ENCODE data around the gene SFT2D2.

Gene SFT2D2

GRCh38 chr1:168265596-168265995, 39.8 kb downstream of the SFT2D2 start:
- no peak for DNase-seq (ENCODE audit: low read depth)

- no peak for DNase-seq (ENCODE audit: low read depth)
Measured at GRCh38 chr1:168266644-168267186, 40.9 kb downstream of the SFT2D2 start.

GRCh38 chr1:168271636-168272035, 45.8 kb downstream of the SFT2D2 start:
- no peak for DNase-seq (ENCODE audit: low read depth)

GRCh38 chr1:168273575-168273974, 47.8 kb downstream of the SFT2D2 start:
- DNase-seq (ENCODE audit: low read depth), result peak; percentile 19

GRCh38 chr1:168279253-168279652, 53.4 kb downstream of the SFT2D2 start:
- no peak for DNase-seq (ENCODE audit: low read depth)

GRCh38 chr1:168280296-168280927, 54.6 kb downstream of the SFT2D2 start, which contains the start of gene TBX19:
Gene TBX19, plus strand, starts transcription at chr1:168280877. Its CDS starts 214 bp downstream, at chr1:168281091.
- no peak for DNase-seq (ENCODE audit: low read depth)

GRCh38 chr1:168281603-168282325, 56.0 kb downstream of the SFT2D2 start:
- no peak for DNase-seq (ENCODE audit: low read depth)

- DNase-seq (ENCODE audit: low read depth), result no peak
Measured at GRCh38 chr1:168285521-168285790, 59.7 kb downstream of the SFT2D2 start.

GRCh38 chr1:168285971-168286927, 60.4 kb downstream of the SFT2D2 start:
- DNase-seq (ENCODE audit: low read depth), result no peak

GRCh38 chr1:168287237-168287664, 61.4 kb downstream of the SFT2D2 start:
- DNase-seq (ENCODE audit: low read depth), result peak; percentile 44

GRCh38 chr1:168288311-168289052, 62.7 kb downstream of the SFT2D2 start:
- DNase-seq (ENCODE audit: low read depth), result peak; percentile 38

- no peak for DNase-seq (ENCODE audit: low read depth)
Measured at GRCh38 chr1:168291222-168291837, 65.5 kb downstream of the SFT2D2 start.

GRCh38 chr1:168293356-168293755, 67.6 kb downstream of the SFT2D2 start:
- DNase-seq (ENCODE audit: low read depth), result no peak

GRCh38 chr1:168295411-168296114, 69.8 kb downstream of the SFT2D2 start:
- no peak for DNase-seq (ENCODE audit: low read depth)

- DNase-seq (ENCODE audit: low read depth), result no peak
Measured at GRCh38 chr1:168297019-168297730, 71.4 kb downstream of the SFT2D2 start.

GRCh38 chr1:168298446-168298845, 72.6 kb downstream of the SFT2D2 start:
- no peak for DNase-seq (ENCODE audit: low read depth)

- DNase-seq (ENCODE audit: low read depth), result no peak
Measured at GRCh38 chr1:168300626-168301025, 74.8 kb downstream of the SFT2D2 start.

GRCh38 chr1:168301664-168302320, 76.0 kb downstream of the SFT2D2 start:
- peak; percentile 54 for DNase-seq (ENCODE audit: low read depth)

Measured in non-pigmented ciliary epithelial cell (primary cell).